Measurements from ENCODE around the gene PCK1. TPM values are rescaled to one million over a fixed set of nuclear protein-coding genes. Genes with fewer than 3 reads are reported as not detected.

Gene PCK1
- polyA plus RNA-seq, 1 experiment = not detected

GRCh38 chr20:57568088-57568896 is 7.4 kb downstream of the PCK1 start:
- peaks cover 3% of the 10 kb centered on the region; the same call in 1 of the 2 replicates for H3K27me3 ChIP-seq (ENCODE audit: control insufficient read depth, insufficient read depth, low read length)
- ChIA-PET CTCF (interaction anchor here (0.9 to 1.6 kb wide), 4 partner anchors 14 to 632 kb away, joined by 3 to 4 read pairs (median 3); no protein-coding TSS in a partner anchor), POLR2A (no interaction called here)
- H3K36me3 ChIP-seq (ENCODE audit: control insufficient read depth, insufficient read depth, low read length) = no peaks in the 10 kb centered on the region
- no peak for DNase-seq (ENCODE audit: low read depth)
- no peak for TF ChIP-seq CTCF (IDR thresholded peaks at IDR 0.05; ENCODE audit: insufficient read depth, low read depth, low read length)
- no peak overlapping the region for H3K4me3 ChIP-seq (ENCODE audit: low read depth, low read length)

GRCh38 chr20:57568960-57569359 is 8.1 kb downstream of the PCK1 start:
- CTCF ChIA-PET = interaction anchor here (0.9 to 1.6 kb wide), 4 partner anchors 13 to 631 kb away, joined by 3 to 4 read pairs (median 3); no protein-coding TSS in a partner anchor
- no peak for TF ChIP-seq CTCF (IDR thresholded peaks at IDR 0.05; ENCODE audit: insufficient read depth, low read depth, low read length)
- POLR2A ChIA-PET = no interaction called here
- DNase-seq (ENCODE audit: low read depth) = no peak
- Histone ChIP-seq H3K36me3 (ENCODE audit: control insufficient read depth, insufficient read depth, low read length) (no peaks in the 10 kb centered on the region), H3K4me3 (ENCODE audit: low read depth, low read length) (no peak overlapping the region), H3K27me3 (ENCODE audit: control insufficient read depth, insufficient read depth, low read length) (peaks cover 5% of the 10 kb centered on the region)

- ChIA-PET CTCF (interaction anchor here (1.2 to 1.9 kb wide), 3 partner anchors 11 to 23 kb away, joined by 3 to 4 read pairs (median 4); no protein-coding TSS in a partner anchor), POLR2A (no interaction called here)
- no peak for TF ChIP-seq CTCF (IDR thresholded peaks at IDR 0.05; ENCODE audit: insufficient read depth, low read depth, low read length)
- H3K27me3 ChIP-seq (ENCODE audit: control insufficient read depth, insufficient read depth, low read length) = peaks cover 6% of the 10 kb centered on the region
- DNase-seq (ENCODE audit: low read depth) = no peak
- no peaks in the 10 kb centered on the region for H3K36me3 ChIP-seq (ENCODE audit: control insufficient read depth, insufficient read depth, low read length)
- H3K4me3 ChIP-seq (ENCODE audit: low read depth, low read length) = no peak overlapping the region
Measured at GRCh38 chr20:57570145-57570850, 9.4 kb downstream of the PCK1 start.

- H3K36me3 ChIP-seq (ENCODE audit: control insufficient read depth, insufficient read depth, low read length) = no peaks in the 10 kb centered on the region
- DNase-seq (ENCODE audit: low read depth) = no peak
- H3K27me3 ChIP-seq (ENCODE audit: control insufficient read depth, insufficient read depth, low read length) = peaks cover 6% of the 10 kb centered on the region
- POLR2A ChIA-PET = no interaction called here
- H3K4me3 ChIP-seq (ENCODE audit: low read depth, low read length) = no peak overlapping the region
- CTCF ChIA-PET = interaction anchor here (0.6 to 1.9 kb wide), 4 partner anchors 11 to 39 kb away, joined by 3 to 4 read pairs (median 4); no protein-coding TSS in a partner anchor
- TF ChIP-seq CTCF (IDR thresholded peaks at IDR 0.05; ENCODE audit: insufficient read depth, low read depth, low read length) = no peak
Measured at GRCh38 chr20:57570920-57571319, 10.0 kb downstream of the PCK1 start.

Data from BJ (cell line).